Measurements from ENCODE around the gene RORB. TPM values are rescaled to one million over a fixed set of nuclear protein-coding genes. Genes with fewer than 3 reads are reported as not detected.
"Not testable (repeated sequence)": the region's sequence is repeated elsewhere in the genome, so short reads cannot be mapped to it uniquely, and the experiment has no call there.

The RORB gene
- polyA plus RNA-seq, 1 donor: 0.16 TPM

GRCh38 chr9:74512416-74512815, 15.3 kb downstream of the RORB start:
- no peaks in the 10 kb centered on the region for H3K27me3 ChIP-seq (ENCODE audit: control insufficient read depth, insufficient read depth, low read length)
- H3K9me3 ChIP-seq (ENCODE audit: control insufficient read depth, low read depth, low read length): no peaks in the 10 kb centered on the region
- no peak overlapping the region for H3K27ac ChIP-seq (ENCODE audit: low read length)
- H3K36me3 ChIP-seq (ENCODE audit: control insufficient read depth, insufficient read depth, low read length): no peaks in the 10 kb centered on the region
- no peak for DNase-seq
- 100% methylated on average over 1 of the region's 1 CpG for WGBS (ENCODE audit: insufficient coverage, low lambda C conversion rate)
- no peak overlapping the region for H3K4me3 ChIP-seq (ENCODE audit: low read length)
- H3K4me1 ChIP-seq (ENCODE audit: control insufficient read depth, insufficient read depth, low read length): no peaks in the 10 kb centered on the region

GRCh38 chr9:74513221-74513620, 16.1 kb downstream of the RORB start:
- Histone ChIP-seq H3K27ac (ENCODE audit: low read length) (no peak overlapping the region), H3K4me3 (ENCODE audit: low read length) (no peak overlapping the region), H3K27me3 (ENCODE audit: control insufficient read depth, insufficient read depth, low read length) (no peaks in the 10 kb centered on the region), H3K9me3 (ENCODE audit: control insufficient read depth, low read depth, low read length) (no peaks in the 10 kb centered on the region), H3K4me1 (ENCODE audit: control insufficient read depth, insufficient read depth, low read length) (no peaks in the 10 kb centered on the region), H3K36me3 (ENCODE audit: control insufficient read depth, insufficient read depth, low read length) (no peaks in the 10 kb centered on the region)
- DNase-seq: no peak
- 100% methylated on average over 2 of the region's 4 CpGs for WGBS (ENCODE audit: insufficient coverage, low lambda C conversion rate)

GRCh38 chr9:74517188-74517587, 20.1 kb downstream of the RORB start:
- Histone ChIP-seq H3K27ac (ENCODE audit: low read length) (no peak overlapping the region), H3K27me3 (ENCODE audit: control insufficient read depth, insufficient read depth, low read length) (no peaks in the 10 kb centered on the region), H3K4me3 (ENCODE audit: low read length) (no peak overlapping the region), H3K9me3 (ENCODE audit: control insufficient read depth, low read depth, low read length) (no peaks in the 10 kb centered on the region), H3K36me3 (ENCODE audit: control insufficient read depth, insufficient read depth, low read length) (no peaks in the 10 kb centered on the region), H3K4me1 (ENCODE audit: control insufficient read depth, insufficient read depth, low read length) (no peaks in the 10 kb centered on the region)
- WGBS (ENCODE audit: insufficient coverage, low lambda C conversion rate): no CpG with 5 or more reads among the region's 4 CpGs
- no peak for DNase-seq

- Histone ChIP-seq H3K4me1 (ENCODE audit: control insufficient read depth, insufficient read depth, low read length) (no peaks in the 10 kb centered on the region), H3K4me3 (ENCODE audit: low read length) (no peak overlapping the region), H3K36me3 (ENCODE audit: control insufficient read depth, insufficient read depth, low read length) (no peaks in the 10 kb centered on the region), H3K9me3 (ENCODE audit: control insufficient read depth, low read depth, low read length) (no peaks in the 10 kb centered on the region), H3K27me3 (ENCODE audit: control insufficient read depth, insufficient read depth, low read length) (no peaks in the 10 kb centered on the region), H3K27ac (ENCODE audit: low read length) (no peak overlapping the region)
- no peak for DNase-seq
- WGBS (ENCODE audit: insufficient coverage, low lambda C conversion rate): 100% methylated on average over 2 of the region's 9 CpGs
Measured at GRCh38 chr9:74519419-74519818, 22.3 kb downstream of the RORB start.

GRCh38 chr9:74521009-74521408, 23.9 kb downstream of the RORB start:
- no peaks in the 10 kb centered on the region for H3K4me1 ChIP-seq (ENCODE audit: control insufficient read depth, insufficient read depth, low read length)
- no peaks in the 10 kb centered on the region for H3K27me3 ChIP-seq (ENCODE audit: control insufficient read depth, insufficient read depth, low read length)
- no peaks in the 10 kb centered on the region for H3K9me3 ChIP-seq (ENCODE audit: control insufficient read depth, low read depth, low read length)
- WGBS (ENCODE audit: insufficient coverage, low lambda C conversion rate): no CpG with 5 or more reads among the region's 1 CpG
- no peaks in the 10 kb centered on the region for H3K36me3 ChIP-seq (ENCODE audit: control insufficient read depth, insufficient read depth, low read length)
- H3K27ac ChIP-seq (ENCODE audit: low read length): no peak overlapping the region
- DNase-seq: no peak
- H3K4me3 ChIP-seq (ENCODE audit: low read length): no peak overlapping the region

- no peaks in the 10 kb centered on the region for H3K4me1 ChIP-seq (ENCODE audit: control insufficient read depth, insufficient read depth, low read length)
- no peak overlapping the region for H3K4me3 ChIP-seq (ENCODE audit: low read length)
- DNase-seq: no peak
- no peaks in the 10 kb centered on the region for H3K36me3 ChIP-seq (ENCODE audit: control insufficient read depth, insufficient read depth, low read length)
- no peak overlapping the region for H3K27ac ChIP-seq (ENCODE audit: low read length)
- 67% methylated on average over 1 of the region's 1 CpG for WGBS (ENCODE audit: insufficient coverage, low lambda C conversion rate)
- no peaks in the 10 kb centered on the region for H3K27me3 ChIP-seq (ENCODE audit: control insufficient read depth, insufficient read depth, low read length)
- H3K9me3 ChIP-seq (ENCODE audit: control insufficient read depth, low read depth, low read length): no peaks in the 10 kb centered on the region
Measured at GRCh38 chr9:74524289-74524688, 27.2 kb downstream of the RORB start.

- Histone ChIP-seq H3K27me3 (ENCODE audit: control insufficient read depth, insufficient read depth, low read length) (no peaks in the 10 kb centered on the region), H3K4me3 (ENCODE audit: low read length) (no peak overlapping the region), H3K4me1 (ENCODE audit: control insufficient read depth, insufficient read depth, low read length) (no peaks in the 10 kb centered on the region), H3K27ac (ENCODE audit: low read length) (no peak overlapping the region), H3K36me3 (ENCODE audit: control insufficient read depth, insufficient read depth, low read length) (no peaks in the 10 kb centered on the region), H3K9me3 (ENCODE audit: control insufficient read depth, low read depth, low read length) (no peaks in the 10 kb centered on the region)
- no CpG with 5 or more reads among the region's 2 CpGs for WGBS (ENCODE audit: insufficient coverage, low lambda C conversion rate)
- DNase-seq: no peak
Measured at GRCh38 chr9:74526215-74526614, 29.1 kb downstream of the RORB start.

GRCh38 chr9:74527718-74528117, 30.6 kb downstream of the RORB start:
- no peaks in the 10 kb centered on the region for H3K9me3 ChIP-seq (ENCODE audit: control insufficient read depth, low read depth, low read length)
- H3K4me1 ChIP-seq (ENCODE audit: control insufficient read depth, insufficient read depth, low read length): no peaks in the 10 kb centered on the region
- DNase-seq: no peak
- H3K36me3 ChIP-seq (ENCODE audit: control insufficient read depth, insufficient read depth, low read length): no peaks in the 10 kb centered on the region
- H3K27ac ChIP-seq (ENCODE audit: low read length): no peak overlapping the region
- H3K4me3 ChIP-seq (ENCODE audit: low read length): no peak overlapping the region
- no peaks in the 10 kb centered on the region for H3K27me3 ChIP-seq (ENCODE audit: control insufficient read depth, insufficient read depth, low read length)
- no CpG with 5 or more reads among the region's 5 CpGs for WGBS (ENCODE audit: insufficient coverage, low lambda C conversion rate)

GRCh38 chr9:74528207-74528606, 31.1 kb downstream of the RORB start:
- Histone ChIP-seq H3K4me1 (ENCODE audit: control insufficient read depth, insufficient read depth, low read length) (no peaks in the 10 kb centered on the region), H3K4me3 (ENCODE audit: low read length) (no peak overlapping the region), H3K36me3 (ENCODE audit: control insufficient read depth, insufficient read depth, low read length) (no peaks in the 10 kb centered on the region), H3K9me3 (ENCODE audit: control insufficient read depth, low read depth, low read length) (no peaks in the 10 kb centered on the region), H3K27me3 (ENCODE audit: control insufficient read depth, insufficient read depth, low read length) (no peaks in the 10 kb centered on the region), H3K27ac (ENCODE audit: low read length) (no peak overlapping the region)
- WGBS (ENCODE audit: insufficient coverage, low lambda C conversion rate): no CpG with 5 or more reads among the region's 6 CpGs
- no peak for DNase-seq

GRCh38 chr9:74530458-74530857, 33.3 kb downstream of the RORB start:
- H3K27ac ChIP-seq (ENCODE audit: low read length): not testable (repeated sequence)

GRCh38 chr9:74533253-74533652, 36.1 kb downstream of the RORB start:
- Histone ChIP-seq H3K27me3 (ENCODE audit: control insufficient read depth, insufficient read depth, low read length) (no peaks in the 10 kb centered on the region), H3K4me1 (ENCODE audit: control insufficient read depth, insufficient read depth, low read length) (no peaks in the 10 kb centered on the region), H3K36me3 (ENCODE audit: control insufficient read depth, insufficient read depth, low read length) (no peaks in the 10 kb centered on the region), H3K4me3 (ENCODE audit: low read length) (no peak overlapping the region), H3K9me3 (ENCODE audit: control insufficient read depth, low read depth, low read length) (no peaks in the 10 kb centered on the region), H3K27ac (ENCODE audit: low read length) (no peak overlapping the region)
- no CpG with 5 or more reads among the region's 1 CpG for WGBS (ENCODE audit: insufficient coverage, low lambda C conversion rate)
- no peak for DNase-seq

More at GRCh38 chr9:74530458-74530857, 33.3 kb downstream of the RORB start:
- WGBS (ENCODE audit: insufficient coverage, low lambda C conversion rate): 90% methylated on average over 4 of the region's 8 CpGs
- DNase-seq; H3K36me3 ChIP-seq (ENCODE audit: control insufficient read depth, insufficient read depth, low read length); H3K4me3 ChIP-seq (ENCODE audit: low read length); H3K27me3 ChIP-seq (ENCODE audit: control insufficient read depth, insufficient read depth, low read length); H3K4me1 ChIP-seq (ENCODE audit: control insufficient read depth, insufficient read depth, low read length); H3K9me3 ChIP-seq (ENCODE audit: control insufficient read depth, low read depth, low read length): not testable (repeated sequence)

Data from large intestine (tissue), 3 donors.